NCI-H1092 treated with DMSO at 0.1 percent for 48 hours (cell line): ENCODE results near the gene FHAD1.
A peak's percentile ranks its signal among the peaks of the same experiment; 100 is the strongest.
"Not testable (repeated sequence)": the region's sequence is repeated elsewhere in the genome, so short reads cannot be mapped to it uniquely, and the experiment has no call there.

Experiments
- DNase-seq: peaks from one replicate; lab custom pipeline; 2025; lab: John Stamatoyannopoulos, UW

Gene FHAD1

GRCh38 chr1:15418806-15419515 lies 171.9 kb downstream of the FHAD1 start:
- no peak for DNase-seq

- DNase-seq = peak; percentile 46
Measured at GRCh38 chr1:15420853-15421465, 173.9 kb downstream of the FHAD1 start.

- no peak for DNase-seq
Measured at GRCh38 chr1:15422871-15423270, 175.8 kb downstream of the FHAD1 start.

- DNase-seq = no peak
Measured at GRCh38 chr1:15423355-15424077, 176.5 kb downstream of the FHAD1 start.

GRCh38 chr1:15424146-15424667 lies 177.2 kb downstream of the FHAD1 start:
- peak; percentile 97 for DNase-seq

- no peak for DNase-seq
Measured at GRCh38 chr1:15424981-15425380, 178.0 kb downstream of the FHAD1 start.

- no peak for DNase-seq
Measured at GRCh38 chr1:15425521-15425920, 178.5 kb downstream of the FHAD1 start.

- no peak for DNase-seq
Measured at GRCh38 chr1:15425958-15426357, 178.9 kb downstream of the FHAD1 start.

GRCh38 chr1:15426492-15427279 lies 179.7 kb downstream of the FHAD1 start:
- no peak for DNase-seq

- no peak for DNase-seq
Measured at GRCh38 chr1:15427280-15427666, 180.2 kb downstream of the FHAD1 start.

GRCh38 chr1:15428252-15428651 lies 181.2 kb downstream of the FHAD1 start:
- not testable (repeated sequence) for DNase-seq

- no peak for DNase-seq
Measured at GRCh38 chr1:15428815-15429435, 181.9 kb downstream of the FHAD1 start.

- no peak for DNase-seq
Measured at GRCh38 chr1:15429701-15430149, 182.7 kb downstream of the FHAD1 start.

- peak; percentile 45 for DNase-seq
Measured at GRCh38 chr1:15430787-15431570, 184.0 kb downstream of the FHAD1 start.

- no peak for DNase-seq
Measured at GRCh38 chr1:15431571-15431948, 184.5 kb downstream of the FHAD1 start.

GRCh38 chr1:15432324-15432723 lies 185.3 kb downstream of the FHAD1 start:
- DNase-seq = peak; percentile 16

GRCh38 chr1:15433471-15433870 lies 186.4 kb downstream of the FHAD1 start:
- no peak for DNase-seq

- DNase-seq = not testable (repeated sequence)
Measured at GRCh38 chr1:15434739-15435138, 187.7 kb downstream of the FHAD1 start.

- DNase-seq = no peak
Measured at GRCh38 chr1:15435239-15436077, 188.4 kb downstream of the FHAD1 start.
